HepG2 (cell line): Measurements from ENCODE around the gene THRA. TPM values are rescaled to one million over a fixed set of nuclear protein-coding genes. Genes with fewer than 3 reads are reported as not detected.

Experiments used
- ARHGAP35 ChIP-seq: sonication (generic); formaldehyde crosslinking; IDR thresholded peaks from 2 replicates; pipeline ENCODE4 v1.9.0; 2022; ENCODE audit warnings: mild to moderate bottlenecking, inconsistent platforms, moderate library complexity, missing genetic modification reagents, borderline replicate concordance
- EHMT2 ChIP-seq: fragments of 200-600 bp; sonication (generic); IDR thresholded peaks from 2 replicates; pipeline ENCODE4 v1.7.0; 2017; ENCODE audit warnings: antibody characterized with exemption, low read depth, low read length, borderline replicate concordance
- GATAD1 ChIP-seq: IDR thresholded peaks from 2 replicates; pipeline ENCODE4 v1.6.1; 2016; ENCODE audit warnings: missing genetic modification reagents, missing compliant biosample characterization
- KLF6 ChIP-seq: IDR thresholded peaks from 2 replicates; pipeline ENCODE4 v1.8.0; 2016; ENCODE audit warnings: missing biosample characterization, missing genetic modification reagents
- SALL2 ChIP-seq: sonication (generic); formaldehyde crosslinking; IDR thresholded peaks from 2 replicates; pipeline ENCODE4 v1.8.1; 2023; ENCODE audit warnings: mild to moderate bottlenecking, missing genetic modification reagents, inconsistent platforms
- SIX4 ChIP-seq: sonication (generic); formaldehyde crosslinking; IDR thresholded peaks from 2 replicates; pipeline ENCODE4 v1.4.0; 2020; ENCODE audit warnings: missing genetic modification reagents
- SNAPC2 ChIP-seq: sonication (generic); formaldehyde crosslinking; IDR thresholded peaks from 2 replicates; pipeline ENCODE4 v1.8.1; 2022; ENCODE audit warnings: mild to moderate bottlenecking, missing genetic modification reagents
- SNAPC5 ChIP-seq: sonication (generic); formaldehyde crosslinking; IDR thresholded peaks from 2 replicates; pipeline ENCODE4 v1.8.1; 2023; ENCODE audit warnings: mild to moderate bottlenecking, missing genetic modification reagents, borderline replicate concordance
- ZNF18 ChIP-seq: sonication (generic); formaldehyde crosslinking; IDR thresholded peaks from 2 replicates; pipeline ENCODE4 v1.8.0; 2022; ENCODE audit warnings: mild to moderate bottlenecking, missing genetic modification reagents; ENCODE audit not compliant: insufficient replicate concordance
- ZNF317 ChIP-seq: sonication (generic); formaldehyde crosslinking; IDR thresholded peaks from 2 replicates; pipeline ENCODE4 v1.5.0; 2020; ENCODE audit warnings: mild to moderate bottlenecking, missing genetic modification reagents
- ZNF563 ChIP-seq: sonication (generic); formaldehyde crosslinking; IDR thresholded peaks from 2 replicates; pipeline ENCODE4 v1.8.0; 2022; ENCODE audit warnings: mild to moderate bottlenecking, moderate library complexity, missing genetic modification reagents
- ZNF674 ChIP-seq: sonication (generic); formaldehyde crosslinking; IDR thresholded peaks from 2 replicates; pipeline ENCODE4 v1.5.0; 2020; ENCODE audit warnings: low read depth, mild to moderate bottlenecking, missing genetic modification reagents
- ZNF710 ChIP-seq: sonication (generic); formaldehyde crosslinking; IDR thresholded peaks from 2 replicates; pipeline ENCODE4 v1.5.0; 2020; ENCODE audit warnings: mild to moderate bottlenecking, missing genetic modification reagents, borderline replicate concordance
- polyA plus RNA-seq, 8 experiments: library from polyadenylated mRNA; depleted of rRNA in 3 of 8; stranded (reverse) in 7 of 8; unstranded in 1 of 8; fragments of >200 nt; fragmentation: Illumina TruSeq in 4 of 8; extraction: Trizol in 4 of 8; gene quantifications; 2 replicates each; pipeline versions ENCODE4 v1.2.1 to v1.2.3, GENCODE V29; 2011 to 2016; ENCODE audit warnings: low read depth in 4 of 8, missing spikeins in 1 of 8, mixed read lengths in 1 of 8; ENCODE audit not compliant: insufficient read depth in 1 of 8
- total RNA-seq, 5 experiments: library from RNA; depleted of rRNA; stranded (reverse); fragments of >200 nt; fragmentation: Illumina TruSeq; extraction: Trizol; gene quantifications; 2 replicates each; pipeline ENCODE4 v1.2.3, GENCODE V29; 2016; ENCODE audit warnings: low read depth in 1 of 5
- TF ChIP-seq, protein P1 (sequence below): sonication (generic); formaldehyde crosslinking; IDR thresholded peaks from 2 replicates; pipeline ENCODE4 v1.4.0; 2020; ENCODE audit warnings: missing genetic modification reagents, borderline replicate concordance
- TF ChIP-seq, protein P2 (sequence below): sonication (generic); formaldehyde crosslinking; conservative IDR thresholded peaks from 2 replicates; pipeline ENCODE4 v1.8.0; 2022; ENCODE audit warnings: mild to moderate bottlenecking, moderate library complexity, missing genetic modification reagents
- TF ChIP-seq, protein P3 (sequence below): sonication (generic); formaldehyde crosslinking; IDR thresholded peaks from 2 replicates; pipeline ENCODE4 v1.4.0; 2020; ENCODE audit warnings: missing genetic modification reagents, mild to moderate bottlenecking, borderline replicate concordance

THRA gene
- total and polyA plus RNA-seq, 2 of the 13 experiments (the other 11 are each of a cell fraction or from before 2014, with no cell fraction given): 8.0 to 9.9 TPM

DNA sequence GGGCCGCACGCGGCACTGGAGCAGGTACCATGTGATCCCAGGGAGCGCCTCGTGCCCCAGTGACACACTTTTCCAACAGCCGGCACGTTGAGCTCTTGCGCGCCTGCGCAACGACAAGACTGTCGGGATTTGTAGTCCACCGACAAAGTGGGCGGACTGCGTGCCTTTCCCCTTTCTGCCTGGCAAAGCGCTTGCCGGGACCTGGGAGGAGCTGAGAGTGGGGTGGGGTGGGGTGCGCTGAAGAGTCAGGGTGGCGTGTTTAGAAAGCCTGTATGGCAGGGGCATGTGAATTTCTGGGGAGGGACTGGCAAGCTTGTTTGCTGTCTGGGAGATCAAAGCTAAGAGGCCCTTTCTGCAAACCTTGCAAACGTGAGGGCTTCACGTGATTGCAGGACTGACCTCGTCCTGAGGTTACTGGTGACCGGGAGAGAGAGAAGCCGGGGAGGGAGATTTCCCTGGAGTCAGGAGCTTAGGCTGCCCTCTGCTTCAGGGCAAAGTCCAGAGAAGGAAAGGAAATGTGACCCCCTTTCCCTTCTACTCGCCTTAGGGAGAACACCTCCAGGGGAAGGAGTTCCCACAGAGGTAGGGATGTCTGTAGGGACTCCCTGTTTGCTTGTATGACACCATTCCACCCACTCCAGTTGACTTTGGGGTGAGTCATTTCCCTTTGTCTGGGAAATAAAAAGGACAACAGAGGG, 38.1 kb downstream of the THRA start (continued):
- TF ChIP-seq ZNF317 (CRISPR knock-in tag): peak; percentile 74; the same call in 1 of the 2 replicates
- TF ChIP-seq ZNF710 (CRISPR knock-in tag): peak; percentile 28; the same call in 1 of the 2 replicates
- TF ChIP-seq ZNF18 (CRISPR knock-in tag): peak; percentile 90
- peak; percentile 57 for TF ChIP-seq SIX4
- peak; percentile 90 for TF ChIP-seq ZNF563 (CRISPR knock-in tag)
- TF ChIP-seq, protein P1, sequence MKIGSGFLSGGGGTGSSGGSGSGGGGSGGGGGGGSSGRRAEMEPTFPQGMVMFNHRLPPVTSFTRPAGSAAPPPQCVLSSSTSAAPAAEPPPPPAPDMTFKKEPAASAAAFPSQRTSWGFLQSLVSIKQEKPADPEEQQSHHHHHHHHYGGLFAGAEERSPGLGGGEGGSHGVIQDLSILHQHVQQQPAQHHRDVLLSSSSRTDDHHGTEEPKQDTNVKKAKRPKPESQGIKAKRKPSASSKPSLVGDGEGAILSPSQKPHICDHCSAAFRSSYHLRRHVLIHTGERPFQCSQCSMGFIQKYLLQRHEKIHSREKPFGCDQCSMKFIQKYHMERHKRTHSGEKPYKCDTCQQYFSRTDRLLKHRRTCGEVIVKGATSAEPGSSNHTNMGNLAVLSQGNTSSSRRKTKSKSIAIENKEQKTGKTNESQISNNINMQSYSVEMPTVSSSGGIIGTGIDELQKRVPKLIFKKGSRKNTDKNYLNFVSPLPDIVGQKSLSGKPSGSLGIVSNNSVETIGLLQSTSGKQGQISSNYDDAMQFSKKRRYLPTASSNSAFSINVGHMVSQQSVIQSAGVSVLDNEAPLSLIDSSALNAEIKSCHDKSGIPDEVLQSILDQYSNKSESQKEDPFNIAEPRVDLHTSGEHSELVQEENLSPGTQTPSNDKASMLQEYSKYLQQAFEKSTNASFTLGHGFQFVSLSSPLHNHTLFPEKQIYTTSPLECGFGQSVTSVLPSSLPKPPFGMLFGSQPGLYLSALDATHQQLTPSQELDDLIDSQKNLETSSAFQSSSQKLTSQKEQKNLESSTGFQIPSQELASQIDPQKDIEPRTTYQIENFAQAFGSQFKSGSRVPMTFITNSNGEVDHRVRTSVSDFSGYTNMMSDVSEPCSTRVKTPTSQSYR (CRISPR knock-in tag): peak; percentile 68
- peak; percentile 99; the same call in 1 of the 2 replicates for TF ChIP-seq SALL2 (CRISPR knock-in tag)
- peak; percentile 14; the same call in 1 of the 2 replicates for TF ChIP-seq EHMT2
- TF ChIP-seq, protein P2, sequence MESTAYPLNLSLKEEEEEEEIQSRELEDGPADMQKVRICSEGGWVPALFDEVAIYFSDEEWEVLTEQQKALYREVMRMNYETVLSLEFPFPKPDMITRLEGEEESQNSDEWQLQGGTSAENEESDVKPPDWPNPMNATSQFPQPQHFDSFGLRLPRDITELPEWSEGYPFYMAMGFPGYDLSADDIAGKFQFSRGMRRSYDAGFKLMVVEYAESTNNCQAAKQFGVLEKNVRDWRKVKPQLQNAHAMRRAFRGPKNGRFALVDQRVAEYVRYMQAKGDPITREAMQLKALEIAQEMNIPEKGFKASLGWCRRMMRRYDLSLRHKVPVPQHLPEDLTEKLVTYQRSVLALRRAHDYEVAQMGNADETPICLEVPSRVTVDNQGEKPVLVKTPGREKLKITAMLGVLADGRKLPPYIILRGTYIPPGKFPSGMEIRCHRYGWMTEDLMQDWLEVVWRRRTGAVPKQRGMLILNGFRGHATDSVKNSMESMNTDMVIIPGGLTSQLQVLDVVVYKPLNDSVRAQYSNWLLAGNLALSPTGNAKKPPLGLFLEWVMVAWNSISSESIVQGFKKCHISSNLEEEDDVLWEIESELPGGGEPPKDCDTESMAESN: peak; percentile 94
- peak; percentile 99; the same call in 1 of the 2 replicates for TF ChIP-seq ZNF674 (CRISPR knock-in tag)
- TF ChIP-seq, protein P3, sequence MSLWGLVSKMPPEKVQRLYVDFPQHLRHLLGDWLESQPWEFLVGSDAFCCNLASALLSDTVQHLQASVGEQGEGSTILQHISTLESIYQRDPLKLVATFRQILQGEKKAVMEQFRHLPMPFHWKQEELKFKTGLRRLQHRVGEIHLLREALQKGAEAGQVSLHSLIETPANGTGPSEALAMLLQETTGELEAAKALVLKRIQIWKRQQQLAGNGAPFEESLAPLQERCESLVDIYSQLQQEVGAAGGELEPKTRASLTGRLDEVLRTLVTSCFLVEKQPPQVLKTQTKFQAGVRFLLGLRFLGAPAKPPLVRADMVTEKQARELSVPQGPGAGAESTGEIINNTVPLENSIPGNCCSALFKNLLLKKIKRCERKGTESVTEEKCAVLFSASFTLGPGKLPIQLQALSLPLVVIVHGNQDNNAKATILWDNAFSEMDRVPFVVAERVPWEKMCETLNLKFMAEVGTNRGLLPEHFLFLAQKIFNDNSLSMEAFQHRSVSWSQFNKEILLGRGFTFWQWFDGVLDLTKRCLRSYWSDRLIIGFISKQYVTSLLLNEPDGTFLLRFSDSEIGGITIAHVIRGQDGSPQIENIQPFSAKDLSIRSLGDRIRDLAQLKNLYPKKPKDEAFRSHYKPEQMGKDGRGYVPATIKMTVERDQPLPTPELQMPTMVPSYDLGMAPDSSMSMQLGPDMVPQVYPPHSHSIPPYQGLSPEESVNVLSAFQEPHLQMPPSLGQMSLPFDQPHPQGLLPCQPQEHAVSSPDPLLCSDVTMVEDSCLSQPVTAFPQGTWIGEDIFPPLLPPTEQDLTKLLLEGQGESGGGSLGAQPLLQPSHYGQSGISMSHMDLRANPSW (CRISPR knock-in tag): peak; percentile 98
- peak; percentile 94; the same call in 1 of the 2 replicates for TF ChIP-seq SNAPC2 (CRISPR knock-in tag)
- 0 out of 2 replicates have a peak, but pooled peaks have one; percentile 67 for TF ChIP-seq ARHGAP35
- TF ChIP-seq GATAD1 (CRISPR knock-in tag): peak; percentile 78
- no peak for TF ChIP-seq SNAPC5 (CRISPR knock-in tag)
- peak; percentile 74 for TF ChIP-seq KLF6
